GM21737 (cell line): ENCODE results near the gene ATE1.
"Not testable (repeated sequence)": the region's sequence is repeated elsewhere in the genome, so short reads cannot be mapped to it uniquely, and the experiment has no call there.

Experiments used
- ATAC-seq: cut with Tn5 transposase; IDR thresholded peaks from one replicate; pipeline ENCODE4 v1.9.1; 2021; ENCODE audit warnings: mild to moderate bottlenecking, moderate library complexity; ENCODE audit not compliant: unreplicated experiment

Gene ATE1

DNA sequence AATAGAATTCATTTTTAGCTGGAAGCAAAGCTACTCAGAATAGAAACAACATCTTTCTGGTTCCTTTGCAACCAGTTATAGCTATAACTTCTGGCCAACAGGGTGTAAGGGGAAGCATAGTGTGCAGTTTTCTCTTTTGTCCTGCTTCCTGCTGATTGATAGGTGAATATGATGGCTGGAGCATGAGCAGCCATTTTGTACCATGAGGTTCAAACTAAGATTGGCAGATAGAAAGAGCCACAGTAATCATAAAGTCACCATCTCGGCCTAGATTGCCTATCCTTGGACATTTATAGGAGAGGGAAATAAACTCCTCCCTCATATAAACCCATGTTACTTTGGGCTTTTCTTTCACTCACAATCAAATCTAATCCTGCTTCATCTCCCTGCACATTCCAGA is 227.4 kb downstream of the ATE1 start:
- ATAC-seq: no peak

DNA sequence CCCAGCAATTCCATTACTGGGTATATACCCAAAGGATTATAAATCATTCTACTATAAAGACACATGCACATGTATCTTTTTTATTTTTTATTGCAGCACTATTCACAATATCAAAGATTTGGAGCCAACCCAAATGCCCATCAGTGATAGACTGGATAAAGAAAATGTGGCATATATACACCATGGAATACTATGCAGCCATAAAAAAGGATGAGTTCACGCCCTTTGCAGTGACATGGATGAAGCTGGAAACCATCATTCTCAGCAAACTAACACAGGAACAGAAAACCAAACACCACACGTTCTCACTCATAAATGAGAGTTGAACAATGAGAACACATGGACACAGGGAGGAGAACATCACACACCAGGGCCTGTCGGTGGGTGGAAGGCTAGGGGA is 228.1 kb downstream of the ATE1 start:
- ATAC-seq: not testable (repeated sequence)

DNA sequence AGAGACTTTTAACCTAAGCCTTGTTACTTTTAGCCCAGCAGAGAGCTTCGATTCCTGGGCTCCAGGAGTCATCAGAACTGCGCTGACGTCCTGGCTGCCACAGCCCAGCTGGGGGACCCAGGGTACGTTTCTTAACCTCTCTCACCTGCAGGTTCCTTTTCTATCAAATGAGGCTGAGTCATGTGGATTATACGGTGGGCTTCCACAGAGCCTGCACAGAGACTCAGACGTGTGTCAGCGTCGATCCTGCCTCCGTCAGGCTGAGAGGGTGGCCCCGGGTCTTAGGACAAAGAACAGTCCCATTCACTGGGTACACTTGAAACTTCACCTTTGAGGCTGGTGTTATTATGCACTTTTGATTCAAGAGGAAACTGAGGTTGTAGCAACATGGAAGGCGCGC is 228.9 kb downstream of the ATE1 start:
- no peak for ATAC-seq

DNA sequence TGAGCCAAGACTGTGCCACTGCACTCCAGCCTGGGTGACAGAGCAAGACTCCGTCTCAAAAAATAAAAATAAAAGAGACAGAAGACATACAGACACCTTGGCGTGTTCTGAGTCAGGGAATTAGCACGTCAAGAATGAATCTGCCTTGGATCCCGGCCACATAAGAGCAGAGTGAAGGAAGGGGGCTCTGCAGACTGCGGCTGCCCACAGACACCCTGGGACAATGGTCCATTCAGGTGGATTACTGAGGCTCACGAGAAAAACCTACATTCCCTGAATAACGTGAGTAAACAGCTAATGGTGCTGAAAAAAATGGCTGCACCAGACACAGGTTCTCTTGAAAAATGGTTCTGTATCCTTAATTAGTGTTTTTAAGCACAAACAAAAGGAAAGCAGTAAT is 229.5 kb downstream of the ATE1 start:
- no peak for ATAC-seq

DNA sequence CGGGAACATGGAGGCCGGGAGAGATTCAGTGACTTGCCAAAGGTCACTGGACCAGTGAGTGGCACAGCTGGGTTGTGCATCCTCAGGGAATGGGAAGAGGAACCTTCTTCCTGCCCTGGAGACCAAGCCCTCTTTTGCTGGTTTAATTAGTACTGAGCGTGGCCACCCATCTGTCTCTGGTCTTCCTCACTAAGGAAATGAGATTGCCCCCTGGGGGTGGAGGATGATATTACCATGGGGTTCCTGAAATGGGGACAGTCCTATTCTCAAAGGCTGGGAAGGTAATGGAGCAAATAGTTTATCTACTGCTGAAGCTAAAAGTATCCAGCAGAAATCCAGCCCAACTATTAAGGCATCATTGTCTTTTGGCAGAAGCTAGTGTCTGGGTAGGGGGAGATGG is 231.0 kb downstream of the ATE1 start:
- ATAC-seq: no peak

DNA sequence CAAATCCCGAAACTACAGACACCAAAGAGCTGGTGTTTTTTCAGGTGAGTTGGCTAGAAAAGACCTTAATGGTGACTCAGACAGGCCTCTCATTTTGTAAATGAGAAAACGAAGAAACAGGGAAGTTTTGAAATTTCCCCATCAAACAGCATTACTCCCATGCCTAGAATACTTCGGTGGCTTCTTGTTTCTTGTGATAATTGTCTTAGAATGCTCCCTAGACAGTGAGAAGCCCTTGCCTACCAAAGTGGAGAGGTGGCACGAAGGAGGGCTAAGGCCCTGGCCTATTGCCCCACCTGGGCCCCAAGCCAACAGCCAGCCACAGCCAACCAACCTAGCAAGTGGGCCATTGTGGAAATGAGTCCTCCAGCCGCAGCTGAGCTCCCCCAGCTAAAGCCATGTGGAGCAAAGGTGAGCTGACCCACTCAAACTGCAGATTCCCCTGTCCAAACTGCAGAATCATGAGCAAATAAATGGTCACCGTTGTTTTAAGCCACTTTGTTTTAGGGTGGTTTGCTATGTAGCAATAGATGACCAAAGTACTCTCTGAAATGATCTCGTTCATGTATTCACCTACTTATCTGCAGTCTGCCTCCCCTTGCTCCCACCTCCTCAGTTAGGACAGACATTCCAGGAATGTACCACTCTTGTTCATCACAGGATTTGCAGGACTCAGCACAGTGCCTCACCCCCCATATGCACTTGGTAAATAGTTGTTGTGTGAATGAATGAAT is 231.9 kb downstream of the ATE1 start:
- no peak for ATAC-seq

DNA sequence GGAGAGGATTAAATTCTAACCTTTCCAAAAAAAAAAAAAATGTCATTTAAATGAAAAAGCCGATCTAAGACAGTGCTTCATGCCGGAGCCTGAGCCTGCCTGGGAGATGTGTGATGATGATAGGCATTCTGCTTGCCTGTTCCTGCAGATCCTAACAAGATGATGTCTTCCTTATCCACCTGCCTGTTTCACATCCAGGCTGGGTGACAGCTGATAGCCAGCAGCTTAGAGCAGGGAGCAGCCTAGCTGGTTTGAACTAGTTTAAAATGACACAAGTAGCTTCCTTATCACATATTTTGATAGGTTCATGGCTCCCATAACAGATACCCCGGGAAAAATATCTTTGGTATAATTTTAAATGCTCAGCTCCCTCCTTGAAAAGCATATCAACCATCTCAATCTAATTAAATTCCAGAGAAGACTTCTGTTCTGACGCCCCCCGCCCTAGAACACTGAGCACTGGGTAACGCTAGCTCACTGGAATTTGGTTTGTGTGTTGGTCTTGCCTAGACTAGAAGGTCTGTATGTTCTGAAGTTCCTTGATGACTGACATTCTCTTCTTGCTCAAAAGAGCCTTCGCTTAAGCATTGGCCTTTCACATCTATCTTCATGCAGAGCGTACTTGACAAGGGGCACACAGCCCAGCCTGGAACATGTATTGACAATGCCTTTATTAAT is 232.7 kb downstream of the ATE1 start:
- ATAC-seq: no peak

DNA sequence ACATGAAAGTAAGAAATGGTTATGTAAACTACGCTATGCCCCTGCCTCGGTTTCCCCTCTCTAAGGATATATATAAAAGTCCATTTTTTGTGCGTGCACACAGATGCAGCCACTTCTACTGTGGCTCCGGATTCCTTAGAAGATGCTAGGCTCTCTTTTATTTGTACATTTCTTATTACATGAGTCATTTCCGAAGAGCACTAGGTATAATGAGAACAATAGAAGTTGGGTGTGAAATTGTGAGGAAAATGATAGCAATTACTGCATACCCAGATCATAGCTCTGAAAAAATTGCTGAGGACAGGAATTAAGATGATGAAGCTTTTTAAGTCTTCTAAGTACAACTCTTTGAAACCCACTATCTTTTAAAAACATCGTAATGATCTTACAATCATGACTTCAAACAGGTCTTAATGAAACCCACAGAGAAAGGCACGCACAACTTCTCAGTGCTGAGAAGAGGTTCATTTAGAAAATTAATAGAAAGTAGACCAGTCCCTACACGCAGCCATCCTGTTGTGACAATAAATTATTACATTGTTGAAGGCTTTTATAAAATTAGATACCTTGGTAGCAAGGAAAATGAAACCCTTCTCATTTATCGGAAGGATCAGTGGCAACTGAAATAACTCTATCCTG is 233.4 kb downstream of the ATE1 start:
- no peak for ATAC-seq

DNA sequence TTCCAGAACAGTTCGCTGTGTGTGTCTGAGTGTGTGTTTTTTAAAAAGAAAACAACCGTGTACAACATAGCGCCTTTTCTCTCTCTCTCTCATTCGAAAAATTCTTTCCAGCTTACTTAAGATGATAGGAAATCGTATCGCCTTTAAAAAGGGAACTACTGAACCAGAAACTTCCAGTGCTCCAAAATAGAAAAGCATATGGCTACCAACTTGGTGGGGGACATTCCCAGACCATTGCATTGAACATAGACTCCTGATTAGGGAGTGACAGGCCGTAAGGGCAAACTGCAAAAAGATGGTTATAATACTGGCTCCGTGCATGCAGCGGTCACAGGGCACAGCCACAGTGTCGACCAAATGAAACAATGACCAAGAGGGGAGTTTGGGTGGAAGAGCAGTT is 235.2 kb downstream of the ATE1 start:
- no peak for ATAC-seq

DNA sequence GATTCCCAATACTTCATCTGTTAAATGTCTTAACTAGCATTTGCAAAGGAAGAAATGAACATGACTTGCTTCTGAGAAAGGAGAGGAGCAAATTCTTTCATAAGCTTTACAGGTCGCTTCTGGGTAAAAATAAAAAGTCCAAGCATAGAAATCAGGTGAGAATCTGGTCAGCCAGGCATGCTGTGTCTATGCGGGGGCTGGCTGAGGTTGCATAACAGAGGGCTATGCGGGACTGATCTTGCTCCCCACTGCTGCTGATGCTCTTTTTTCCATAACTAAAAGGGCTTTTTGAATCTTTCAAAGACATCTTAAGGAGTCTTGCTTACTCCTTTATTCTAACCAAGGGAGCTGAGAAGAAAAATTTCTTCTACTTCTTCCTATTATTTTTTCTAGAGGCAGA is 236.9 kb downstream of the ATE1 start:
- no peak for ATAC-seq
